GM21825 (cell line): Measurements from ENCODE around the gene DYDC2.
"Not testable (repeated sequence)": the region's sequence is repeated elsewhere in the genome, so short reads cannot be mapped to it uniquely, and the experiment has no call there.

Experiments used
- ATAC-seq: cut with Tn5 transposase; IDR thresholded peaks from one replicate; pipeline ENCODE4 v1.9.1; 2021; ENCODE audit warnings: mild to moderate bottlenecking, moderate library complexity; ENCODE audit not compliant: unreplicated experiment

The DYDC2 gene, protein sequence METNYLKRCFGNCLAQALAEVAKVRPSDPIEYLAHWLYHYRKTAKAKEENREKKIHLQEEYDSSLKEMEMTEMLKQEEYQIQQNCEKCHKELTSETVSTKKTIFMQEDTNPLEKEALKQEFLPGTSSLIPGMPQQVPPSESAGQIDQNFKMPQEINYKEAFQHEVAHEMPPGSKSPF

DNA sequence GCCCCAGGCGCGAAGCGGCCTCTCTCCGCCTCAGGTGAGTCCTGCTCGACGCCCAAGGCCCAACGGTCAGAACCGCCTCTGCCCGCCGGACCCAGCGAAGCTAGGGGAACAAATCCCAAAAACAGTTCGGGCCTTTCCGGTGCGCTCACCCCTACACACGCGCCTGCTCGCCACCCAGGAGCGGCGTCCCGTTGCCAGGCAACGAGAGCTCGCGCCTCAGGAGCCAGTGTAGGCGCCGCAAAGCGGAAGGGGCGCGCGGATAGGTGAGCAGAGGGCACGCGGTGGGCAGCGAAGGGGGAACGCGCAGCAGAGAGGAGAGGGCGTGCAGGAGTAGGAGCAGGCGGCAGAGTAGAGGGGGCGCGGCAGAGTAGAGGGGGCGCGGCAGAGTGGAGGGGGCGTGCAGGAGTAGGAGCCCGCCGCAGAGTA, at the start of gene DYDC2, which contains the start of gene DYDC1:
TSS of gene DYDC2 (plus strand) at position 219 of the 426 bp plus-strand sequence. CDS start 5,663 bp downstream, outside the sequence.
TSS of gene DYDC1 (minus strand) at position 193 of the 426 bp plus-strand sequence. CDS start 4,154 bp downstream, outside the sequence.
- peak; percentile 75 for ATAC-seq

DNA sequence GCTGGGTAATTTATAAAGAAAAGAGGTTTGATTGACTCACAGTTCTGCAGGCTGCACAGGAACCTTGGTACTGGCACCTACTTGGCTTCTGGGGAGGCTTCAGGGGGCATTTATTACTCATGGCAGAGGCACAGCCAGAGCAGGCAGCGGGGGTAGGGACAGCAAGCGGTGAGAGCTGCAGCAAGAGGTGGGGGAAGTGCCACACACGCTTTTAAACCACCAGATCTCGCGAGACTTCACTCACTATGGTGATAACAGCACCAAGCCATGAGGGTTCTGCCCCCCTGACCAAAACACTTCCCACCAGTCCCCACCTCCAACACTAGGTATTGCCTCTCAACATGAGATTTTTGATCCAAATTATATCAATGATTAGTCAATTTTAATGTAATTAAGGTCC, 43.1 kb upstream of the DYDC2 start:
- ATAC-seq, result no peak

DNA sequence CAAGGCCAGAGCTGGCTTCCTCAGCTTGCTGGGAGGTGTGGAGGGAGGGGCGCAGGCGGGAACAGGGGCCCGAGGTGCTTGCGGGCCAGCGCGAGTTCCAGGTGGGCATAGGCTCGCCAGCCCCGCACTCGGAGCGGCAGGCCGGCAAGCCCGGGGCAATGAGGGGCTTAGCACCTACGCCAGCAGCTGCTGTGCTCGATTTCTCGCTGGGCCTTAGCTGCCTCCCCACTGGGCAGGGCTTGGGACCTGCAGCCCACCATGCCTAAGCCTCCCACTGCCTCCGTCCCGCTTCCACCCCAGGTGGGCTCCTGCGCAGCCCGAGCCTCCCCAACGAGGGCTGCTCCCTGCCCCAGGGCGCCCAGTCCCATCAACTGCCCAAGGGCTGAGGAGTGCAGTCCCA, 41.2 kb upstream of the DYDC2 start:
- no peak for ATAC-seq

DNA sequence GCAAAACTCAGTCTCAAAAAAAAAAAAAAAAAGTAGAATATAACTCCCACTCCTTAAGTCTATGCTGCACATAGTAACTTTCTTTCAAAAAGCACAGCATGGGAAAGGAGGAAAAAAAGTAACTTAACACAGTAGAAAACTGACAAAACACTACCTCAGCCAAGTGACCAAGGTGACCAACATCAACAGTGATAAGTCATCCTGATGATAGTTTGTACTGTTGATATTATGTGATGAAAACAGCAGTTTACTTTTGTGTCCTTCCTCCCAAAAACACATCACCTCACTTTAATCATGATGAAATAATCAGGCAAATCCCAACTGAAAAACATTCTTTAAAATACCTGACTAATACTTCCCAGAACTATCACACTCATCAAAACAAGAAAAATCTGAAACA, 37.8 kb upstream of the DYDC2 start:
- ATAC-seq, result no peak

DNA sequence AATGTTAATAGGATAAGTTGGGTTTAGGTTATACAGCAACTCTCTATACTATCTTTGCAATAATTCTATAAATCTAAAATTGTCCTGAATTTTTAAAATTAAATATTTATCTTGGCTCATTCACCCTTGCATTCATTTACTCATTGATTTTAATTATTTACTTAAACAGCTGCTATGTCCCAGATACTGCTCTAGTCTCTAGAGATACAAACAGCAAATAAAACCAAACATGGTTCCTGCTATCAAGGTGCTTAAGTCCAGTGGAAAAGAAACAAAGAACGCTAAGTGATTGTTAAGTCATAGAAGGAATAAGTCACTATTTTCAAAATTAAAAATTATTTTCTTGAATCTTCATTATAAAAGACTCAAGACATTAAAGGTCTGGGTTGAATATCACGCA, 37.3 kb upstream of the DYDC2 start:
- no peak for ATAC-seq

DNA sequence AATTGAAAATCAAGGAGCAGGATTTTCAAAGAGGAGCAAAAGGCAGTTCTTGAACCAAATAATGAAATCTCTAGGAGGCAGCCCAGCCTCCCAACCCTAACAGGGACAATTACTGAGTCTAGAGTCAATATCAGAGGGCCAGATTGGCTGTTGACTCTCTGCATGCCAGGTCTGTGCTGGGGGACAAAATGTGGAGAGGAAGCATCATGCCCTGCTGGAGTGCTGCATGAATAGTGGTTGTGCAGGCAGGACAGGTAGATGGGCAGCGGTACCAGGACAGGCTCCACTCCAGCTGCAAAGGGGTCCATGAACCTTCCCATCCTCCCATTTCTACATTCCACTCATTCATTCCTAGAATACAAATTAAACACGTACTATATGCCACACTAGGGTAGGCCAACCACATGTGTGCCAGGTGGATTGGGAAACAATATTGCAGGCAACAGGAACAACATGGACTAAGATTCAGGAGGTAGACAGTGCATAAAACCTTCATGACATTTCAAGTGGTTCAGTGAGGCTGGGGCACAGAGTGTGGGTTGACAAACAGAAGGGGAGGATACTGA, 36.8 kb upstream of the DYDC2 start:
- ATAC-seq, result no peak

DNA sequence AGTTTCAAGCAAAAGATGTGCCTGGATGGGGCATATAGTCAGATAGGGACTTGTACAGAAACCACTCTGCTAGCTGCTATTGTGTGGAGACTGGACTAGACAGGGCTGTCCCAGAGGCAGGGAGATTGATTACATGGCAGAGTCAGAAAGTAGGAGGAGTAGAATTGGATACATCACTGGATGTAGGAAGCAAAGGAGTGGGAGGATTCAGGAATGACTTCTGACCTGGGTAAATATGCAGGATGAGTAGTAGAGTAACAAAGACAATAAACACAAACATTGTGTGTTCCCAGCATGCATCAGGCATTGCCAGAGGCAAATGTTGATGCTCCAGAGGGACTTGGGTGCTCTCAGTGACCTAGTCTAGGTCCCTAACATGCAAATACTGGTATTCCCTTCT, 36.2 kb upstream of the DYDC2 start:
- no peak for ATAC-seq

DNA sequence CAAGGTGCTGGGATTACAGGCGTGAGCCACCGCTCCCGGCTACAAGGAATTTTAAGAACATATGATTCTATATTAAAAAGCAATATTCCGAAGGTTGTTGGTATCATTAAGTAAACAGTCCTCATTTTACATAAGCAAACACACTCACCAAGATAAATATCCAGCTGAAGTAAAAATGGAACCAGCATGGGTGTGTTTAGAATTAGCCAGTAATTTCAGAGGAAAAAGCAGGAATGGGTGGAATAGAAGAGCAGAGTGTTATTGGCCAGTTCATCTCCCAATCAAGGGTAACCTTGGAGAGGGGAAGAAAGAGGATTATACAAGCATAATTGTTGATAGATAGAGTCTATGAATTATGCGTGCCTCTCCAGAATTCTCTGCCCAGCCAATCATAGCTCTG, 35.4 kb upstream of the DYDC2 start:
- no peak for ATAC-seq

DNA sequence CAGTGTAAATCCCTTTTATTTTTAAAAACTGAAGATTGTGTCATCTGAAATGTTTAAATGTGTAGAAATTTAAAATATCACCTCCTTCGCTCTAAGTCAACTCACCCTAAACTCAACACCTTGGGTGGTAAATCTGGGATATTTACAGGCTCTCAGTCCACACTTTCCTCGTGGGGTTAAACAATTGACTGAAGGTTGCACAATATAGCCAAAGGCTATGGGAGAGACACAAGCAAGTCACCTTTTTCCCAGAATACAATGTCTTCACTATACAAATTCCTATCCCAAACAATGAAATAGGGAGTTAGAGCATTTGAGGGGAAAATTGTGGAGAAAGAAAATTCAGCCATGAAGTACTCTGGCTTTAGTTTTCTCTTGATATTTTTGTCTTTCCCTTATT, 34.4 kb upstream of the DYDC2 start:
- no peak for ATAC-seq

DNA sequence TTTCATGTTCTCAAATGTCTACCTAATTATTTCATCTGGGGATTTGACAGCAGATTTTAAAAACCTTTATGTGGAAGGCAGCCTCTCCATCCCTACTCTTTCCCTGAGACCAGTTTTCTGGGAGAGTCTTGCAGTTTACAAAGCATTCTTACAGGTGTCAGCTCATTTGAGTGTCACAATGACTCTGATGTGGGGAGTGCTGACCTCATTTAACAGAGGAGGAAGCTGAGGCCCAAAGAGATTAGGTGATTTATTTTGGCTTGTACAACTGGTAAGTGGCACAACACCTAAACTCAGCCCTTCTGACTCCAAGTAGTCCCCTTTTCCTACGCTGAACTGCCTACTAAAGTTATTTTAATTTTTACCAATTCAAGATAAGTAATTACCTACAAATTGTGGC, 33.9 kb upstream of the DYDC2 start:
- no peak for ATAC-seq

DNA sequence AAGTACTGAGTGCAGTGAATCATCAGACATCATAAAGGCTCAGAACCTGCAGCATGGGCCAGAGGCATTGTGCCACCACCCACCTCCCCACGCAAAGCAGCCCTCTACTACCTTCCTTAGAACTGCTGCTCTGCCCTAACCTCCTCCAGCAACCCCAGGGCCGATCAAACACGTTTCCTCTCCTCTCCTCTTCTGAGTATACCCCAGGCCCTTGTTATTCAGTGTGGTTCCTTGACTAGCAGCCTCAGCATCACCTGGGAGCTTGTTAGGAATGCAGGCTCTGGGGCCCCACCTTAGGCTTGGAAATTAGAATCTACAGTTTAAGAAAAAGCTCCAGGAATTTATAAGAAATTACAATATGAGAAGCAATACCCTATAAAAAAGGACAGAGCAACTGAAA, 33.3 kb upstream of the DYDC2 start:
- ATAC-seq, result no peak

DNA sequence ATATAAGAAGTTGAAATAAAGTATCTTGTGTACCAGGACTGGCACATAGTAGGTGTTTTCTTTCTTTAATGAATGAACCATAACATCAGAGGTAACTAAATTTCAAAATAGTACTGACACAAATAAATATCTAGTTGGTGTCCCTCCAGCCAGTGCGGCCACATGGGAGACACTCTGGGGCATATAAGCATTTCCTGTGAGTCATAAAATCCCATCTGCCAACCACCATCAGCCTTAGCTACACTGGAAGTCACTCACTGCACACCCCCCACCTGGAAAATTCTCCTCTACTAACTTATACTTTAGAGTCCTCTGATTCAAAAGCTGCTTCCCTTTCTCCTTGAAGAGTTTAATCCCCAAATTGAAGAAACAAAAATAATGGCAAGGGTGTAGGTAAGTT, 32.5 kb upstream of the DYDC2 start:
- no peak for ATAC-seq

DNA sequence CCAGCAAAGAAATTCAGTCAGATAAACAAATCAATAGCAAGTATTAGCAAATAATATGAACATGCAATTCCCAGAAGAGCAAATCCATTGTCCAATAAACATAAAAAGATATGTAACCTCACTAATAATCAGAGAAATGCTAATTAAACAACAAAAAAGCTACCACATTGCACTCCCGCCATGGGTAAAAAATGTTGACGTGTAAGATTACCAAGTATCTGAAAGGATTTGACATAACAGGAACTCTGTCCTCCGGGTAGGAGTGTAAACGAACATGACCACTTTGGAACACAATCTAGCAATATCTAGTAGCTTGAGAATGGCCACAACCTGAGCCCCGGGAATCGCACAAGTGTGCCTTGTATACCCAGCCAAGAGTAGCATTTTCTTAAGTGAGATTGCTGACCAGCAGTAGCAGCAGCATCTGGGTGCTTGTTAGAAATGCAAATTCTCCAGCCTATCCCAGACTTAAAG, 31.7 kb upstream of the DYDC2 start:
- no peak for ATAC-seq

DNA sequence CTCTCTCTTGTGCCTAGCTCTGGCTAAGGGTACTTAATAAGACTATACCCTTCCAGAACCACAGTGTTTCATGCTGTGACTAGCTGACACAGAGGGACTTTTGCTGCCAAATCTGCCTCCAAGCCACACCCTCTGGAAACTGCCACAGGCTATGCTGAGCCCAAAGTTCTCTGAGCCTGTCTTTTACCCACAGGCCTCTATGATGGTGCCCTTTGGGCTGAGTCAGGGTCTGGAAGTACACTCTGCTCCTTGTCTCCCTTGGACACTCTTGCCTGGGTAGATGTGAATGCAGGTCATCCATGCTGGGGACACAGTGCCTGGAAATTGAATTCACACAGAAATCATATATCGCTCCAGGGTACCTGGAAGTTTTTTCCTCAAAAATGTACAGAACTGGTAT, 22.6 kb upstream of the DYDC2 start:
- ATAC-seq, result no peak

DNA sequence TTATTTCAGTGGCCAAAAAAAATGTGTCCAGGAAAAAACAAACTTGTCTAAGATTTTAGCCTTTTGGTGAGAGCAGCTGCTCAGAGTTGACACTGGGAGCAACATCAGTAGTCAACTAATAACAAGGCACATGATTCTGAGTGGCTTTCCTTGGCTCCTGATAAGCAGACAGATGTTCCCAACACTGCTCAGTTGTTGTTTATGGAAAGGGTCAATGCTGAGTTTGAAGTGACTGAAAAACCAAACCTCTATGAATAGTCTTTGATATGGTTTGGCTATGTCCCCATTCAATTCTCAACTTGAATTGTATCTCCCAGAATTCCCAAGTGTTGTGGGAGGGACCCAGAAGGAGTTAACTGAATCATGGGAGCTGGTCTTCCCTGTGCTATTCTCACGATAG, 12.3 kb upstream of the DYDC2 start:
- ATAC-seq, result no peak

DNA sequence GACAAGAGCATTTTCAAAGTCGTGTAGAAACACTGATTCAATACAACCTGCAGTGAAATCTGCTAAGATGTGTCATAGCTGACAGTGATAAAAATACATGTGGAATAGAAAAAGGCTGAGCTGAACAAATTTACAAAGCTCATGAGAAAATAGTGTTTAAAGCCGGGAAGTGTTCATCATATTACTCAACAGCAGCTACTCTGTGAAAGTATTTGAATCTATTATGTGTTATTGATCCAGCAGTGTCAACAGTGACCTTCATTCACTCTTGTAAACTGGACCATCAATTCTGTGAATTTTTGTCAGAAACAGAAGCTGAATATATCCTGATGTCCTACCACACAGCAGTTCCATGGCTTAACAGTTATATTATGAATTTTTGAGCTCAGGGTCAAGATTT, 11.7 kb upstream of the DYDC2 start:
- no peak for ATAC-seq

DNA sequence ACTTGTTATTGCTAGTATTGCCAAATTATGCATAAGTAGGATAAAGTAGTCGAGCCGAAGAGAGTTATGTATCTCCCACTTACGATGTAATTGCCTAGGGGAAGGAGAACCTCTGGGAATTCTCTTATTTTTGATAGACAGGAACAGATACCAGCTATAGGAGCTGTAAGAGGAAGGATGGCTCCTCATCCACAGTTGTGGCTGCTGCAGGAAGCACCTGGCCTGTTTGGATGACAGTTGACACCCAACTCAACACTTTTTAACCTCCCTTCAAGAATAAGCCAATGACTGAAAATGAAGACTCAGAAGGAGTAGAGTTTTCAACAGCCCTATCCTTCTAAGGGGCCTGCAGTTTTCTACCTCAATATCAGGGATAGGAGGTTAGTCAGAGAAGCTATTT, 6.3 kb upstream of the DYDC2 start:
- ATAC-seq, result no peak

DNA sequence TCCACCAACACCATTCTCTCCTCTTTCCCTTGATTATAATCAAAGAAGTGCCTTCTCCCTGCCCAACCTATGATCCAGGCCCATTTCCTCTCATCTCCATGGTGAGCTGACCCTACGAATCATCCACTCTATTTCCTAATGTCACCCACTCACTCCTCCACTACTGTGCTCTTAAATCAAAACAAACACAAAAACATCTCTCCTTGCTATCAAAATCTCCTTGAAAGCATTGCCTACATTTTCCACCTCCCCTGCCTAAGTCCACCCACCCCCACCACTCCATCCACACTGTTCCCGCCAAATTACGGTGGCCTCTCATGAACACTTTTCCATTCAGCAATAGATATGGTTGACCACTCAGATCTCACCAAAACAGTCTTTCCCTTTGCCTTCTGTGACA, 5.4 kb upstream of the DYDC2 start:
- ATAC-seq, result no peak

DNA sequence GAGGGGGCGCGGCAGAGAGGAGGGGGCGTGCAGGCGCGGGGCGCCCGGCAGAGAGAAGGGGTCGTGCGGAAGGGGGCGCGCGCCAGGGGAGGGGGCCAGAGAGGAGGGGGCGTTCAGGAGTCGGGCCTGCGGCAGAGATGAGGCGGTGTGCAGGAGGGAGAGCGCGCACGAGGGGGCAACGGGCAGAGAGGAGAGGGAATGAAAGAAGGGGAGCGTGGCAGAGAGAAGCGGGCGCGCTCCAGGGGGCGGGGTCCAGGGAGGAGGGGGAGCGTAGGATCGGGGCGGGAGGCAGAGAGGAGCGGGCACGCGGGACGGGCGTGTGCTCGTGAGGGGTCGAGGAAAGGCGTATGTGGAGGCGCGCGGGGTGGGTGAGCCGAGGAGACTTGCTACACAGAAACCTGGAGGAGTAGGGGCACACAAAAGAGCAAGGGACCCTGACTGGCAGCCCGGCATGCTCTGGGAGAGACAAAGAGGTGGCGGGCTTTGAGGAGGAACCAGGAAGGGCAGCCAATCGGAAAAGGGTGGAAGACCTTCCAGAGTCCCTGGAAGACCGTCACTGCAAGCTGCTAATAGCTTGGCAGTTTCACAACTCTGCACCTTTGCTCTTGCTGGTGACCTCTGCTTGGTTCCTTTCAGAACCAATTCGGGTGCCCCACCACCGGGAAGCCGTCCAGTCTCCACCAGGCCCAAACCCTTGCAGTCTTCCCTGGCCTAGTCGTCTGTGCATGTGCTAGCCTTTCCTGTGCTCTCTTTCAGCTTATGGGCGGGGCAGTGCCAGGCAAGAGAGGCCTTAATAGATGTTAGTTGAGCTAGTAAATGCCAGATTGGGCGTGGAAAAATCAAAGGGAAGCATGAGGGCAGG, 639 bp downstream of the DYDC2 start:
- no peak for ATAC-seq

DNA sequence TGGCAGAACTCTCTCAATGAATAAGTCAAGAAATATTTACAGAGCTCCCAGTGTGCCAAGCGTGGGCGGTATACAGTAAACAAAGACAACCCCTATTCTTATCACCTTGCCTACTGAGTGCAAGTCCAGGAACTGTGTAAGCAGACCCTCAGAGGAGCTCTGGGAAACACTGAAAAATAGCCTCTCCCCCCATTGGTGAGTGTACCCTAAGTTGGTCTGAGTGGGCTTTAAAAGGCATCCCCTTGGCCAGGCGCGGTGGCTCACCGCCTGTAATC, 1.2 kb downstream of the DYDC2 start:
- ATAC-seq, result no peak

DNA sequence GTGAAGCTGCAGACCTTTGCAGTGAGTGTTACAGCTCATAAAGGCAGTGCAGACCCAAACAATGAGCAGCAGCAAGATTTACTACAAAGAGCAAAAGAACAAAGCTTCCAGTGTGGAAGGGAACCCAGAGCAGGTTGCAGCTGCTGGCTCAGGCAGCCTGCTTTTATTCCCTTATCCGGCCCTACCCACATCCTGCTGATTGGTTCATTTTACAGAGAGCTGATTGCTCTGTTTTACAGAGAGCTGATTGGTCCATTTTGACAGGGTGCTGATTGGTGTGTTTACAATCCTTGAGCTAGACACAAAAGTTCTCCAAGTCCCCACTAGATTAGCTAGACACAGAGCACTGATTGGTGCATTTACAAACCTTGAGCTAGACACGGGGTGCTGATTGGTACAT, 2.3 kb downstream of the DYDC2 start:
- ATAC-seq, result not testable (repeated sequence)

DNA sequence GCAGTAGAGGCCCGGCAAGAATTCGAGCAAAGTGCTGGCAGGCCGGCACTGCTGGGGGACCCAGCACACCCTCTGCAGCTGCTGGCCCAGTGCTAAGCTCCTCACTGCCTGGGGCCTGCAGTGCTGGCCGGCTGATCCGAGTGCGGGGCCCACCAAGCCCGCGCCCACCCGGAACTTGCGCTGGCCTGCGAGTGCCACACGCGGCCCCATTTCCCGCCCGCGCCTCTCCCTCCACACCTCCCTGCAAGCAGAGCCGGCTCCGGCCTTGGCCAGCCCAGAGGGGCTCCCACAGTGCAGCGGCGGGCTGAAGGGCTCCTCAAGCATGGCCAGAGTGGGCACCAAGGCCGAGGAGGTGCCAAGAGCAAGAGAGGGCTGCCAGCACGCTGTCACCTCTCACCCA, 3.1 kb downstream of the DYDC2 start:
- ATAC-seq, result no peak
